Measurements from ENCODE around the gene POLN. TPM values are rescaled to one million over a fixed set of nuclear protein-coding genes. Genes with fewer than 3 reads are reported as not detected.
A peak's percentile ranks its signal among the peaks of the same experiment; 100 is the strongest.

POLN gene
- 1.9 and 2.3 TPM in 2 replicates for total RNA-seq

DNA sequence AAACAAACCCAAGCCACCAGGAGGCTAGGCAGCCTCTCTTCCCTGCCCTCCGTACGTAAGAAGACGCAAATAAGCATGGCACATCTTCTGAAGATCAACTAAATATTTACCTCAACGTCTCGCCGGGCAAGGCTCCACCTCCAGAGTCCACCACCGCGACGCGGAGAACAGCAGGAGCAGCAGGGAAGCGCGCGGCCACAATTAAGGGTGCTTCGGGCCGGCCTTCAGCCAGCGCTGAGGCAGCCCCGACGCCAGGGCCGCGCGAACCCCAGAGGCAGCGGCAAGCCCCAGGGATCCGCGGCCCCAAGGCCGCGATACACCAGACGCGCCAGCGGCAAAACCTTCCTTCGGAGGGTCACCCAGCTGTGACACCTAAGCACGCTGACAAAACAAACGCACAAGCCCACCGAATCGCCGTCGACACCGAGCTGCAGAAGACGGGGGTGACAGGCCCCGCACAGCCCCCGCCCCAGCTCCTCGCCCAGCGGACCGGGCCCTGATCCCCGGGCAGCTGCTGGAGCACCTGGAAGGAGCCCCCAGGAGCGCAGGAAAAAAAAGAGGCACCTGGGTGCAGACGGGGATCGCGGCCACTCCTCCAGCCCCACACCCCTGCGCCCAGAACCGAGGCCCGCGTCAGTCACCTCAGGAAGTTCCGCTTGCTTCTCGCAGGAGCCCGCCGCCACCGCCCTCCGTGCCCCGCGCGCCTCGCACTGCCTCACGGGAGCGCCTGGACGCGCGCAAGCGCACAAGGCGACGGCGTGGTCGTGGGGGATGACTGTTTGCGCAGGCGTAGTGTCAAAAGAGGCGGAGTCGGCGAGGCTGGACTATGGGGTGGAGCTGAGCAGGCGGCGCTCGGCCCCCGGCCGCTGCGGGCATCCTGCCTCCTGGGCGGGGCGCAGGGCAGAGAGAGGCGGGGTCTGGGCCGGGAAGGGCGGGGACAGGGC lies at the start of gene POLN, which contains the start of gene HAUS3:
Gene POLN (minus strand): TSS at position 712 of the 944 bp plus-strand sequence. CDS start 12,890 bp downstream, outside the sequence.
Gene HAUS3 (minus strand): TSS at position 712 of the 944 bp plus-strand sequence. CDS start 1,175 bp downstream, outside the sequence.
- Mint-ChIP-seq H3K4me3 (peak within 1 kb of the TSS; percentile 84), H3K27me3 (peaks cover 2% of the 10 kb centered on the region), H3K4me1 (peaks cover 49% of the 10 kb centered on the region), H3K36me3 (ENCODE audit: low read depth) (peaks cover 26% of the 10 kb centered on the region), H3K27ac (peak within 1 kb of the TSS; percentile 93), H3K9me3 (no peaks in the 10 kb centered on the region)
- intact Hi-C loops (cut with micrococcal nuclease) = loop anchor here (1.0 to 10.0 kb wide), 8 partner anchors 21 to 1291 kb away; partner anchors contain the start of genes CFAP99, FAM193A, LRPAP1 and MXD4
- peak; percentile 100 for DNase-seq

DNA sequence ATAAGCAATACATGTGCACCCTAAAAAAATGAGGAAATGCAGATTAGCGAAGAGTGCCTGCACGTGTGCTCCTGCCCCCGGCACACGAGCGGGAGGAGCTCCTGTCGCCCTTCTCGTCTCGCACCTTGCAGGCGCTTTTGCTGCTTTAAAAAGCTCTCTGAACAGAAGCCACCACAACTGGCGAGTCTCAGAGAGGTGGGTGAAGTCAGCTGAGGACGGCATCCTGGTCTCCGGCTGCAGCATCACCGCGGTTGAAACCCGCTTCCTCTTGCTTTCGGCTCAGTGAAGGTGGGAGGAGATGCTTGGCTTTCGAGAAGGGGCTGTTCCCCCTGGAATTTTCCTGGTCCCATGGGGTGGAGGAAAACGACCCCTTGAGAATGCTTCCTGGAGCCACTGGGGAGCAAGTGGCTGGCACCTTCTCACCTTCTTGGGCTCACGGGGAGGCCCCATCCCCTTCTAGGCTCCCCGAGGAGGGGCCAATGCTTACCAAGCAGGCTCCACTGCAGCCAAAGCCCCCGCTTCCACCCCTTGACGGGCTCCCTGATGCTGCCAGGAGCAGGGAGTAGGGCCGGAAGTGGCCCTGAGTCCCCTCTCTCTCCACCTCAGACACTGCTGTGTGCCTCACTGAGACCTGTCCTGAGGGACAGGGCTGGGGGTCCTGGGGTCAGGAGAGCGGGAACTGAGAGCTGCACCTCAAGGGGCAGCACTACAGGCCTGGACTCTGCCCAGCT lies 49.2 kb upstream of the POLN start:
- intact Hi-C loops (cut with micrococcal nuclease) = no loop called here
- Mint-ChIP-seq H3K9me3 (no peaks in the 10 kb centered on the region), H3K4me3 (peak overlapping the region; percentile 75), H3K27me3 (peaks cover 11% of the 10 kb centered on the region), H3K36me3 (ENCODE audit: low read depth) (no peaks in the 10 kb centered on the region), H3K4me1 (peaks cover 11% of the 10 kb centered on the region), H3K27ac (peak overlapping the region; percentile 67)
- DNase-seq = peak; percentile 88

DNA sequence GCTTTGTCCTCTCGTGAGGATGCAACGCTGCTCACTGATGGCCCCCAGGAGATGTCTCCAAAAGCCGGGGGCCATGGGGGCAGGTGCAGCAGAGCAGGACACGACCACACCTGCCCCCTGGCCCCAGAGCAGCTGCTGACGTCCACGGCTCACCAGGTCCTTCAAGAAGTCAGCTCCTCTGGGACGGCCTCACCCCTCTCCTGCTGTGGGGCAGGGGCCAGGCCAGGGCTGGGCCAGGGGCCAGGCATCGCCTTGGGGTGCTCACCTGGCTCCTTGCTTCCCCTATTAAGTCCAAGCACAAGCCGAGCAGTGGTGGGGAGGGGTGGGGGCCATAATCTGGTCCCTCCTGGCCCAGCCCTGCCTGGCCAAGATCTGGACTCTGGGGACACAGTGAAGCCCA lies 48.6 kb upstream of the POLN start:
- H3K36me3 Mint-ChIP-seq (ENCODE audit: low read depth) = no peaks in the 10 kb centered on the region
- peaks cover 11% of the 10 kb centered on the region for H3K27me3 Mint-ChIP-seq
- intact Hi-C loops (cut with micrococcal nuclease) = no loop called here
- H3K4me3 Mint-ChIP-seq = peak overlapping the region; percentile 75
- H3K9me3 Mint-ChIP-seq = no peaks in the 10 kb centered on the region
- DNase-seq = no peak
- no peak overlapping the region for H3K27ac Mint-ChIP-seq
- H3K4me1 Mint-ChIP-seq = peaks cover 9% of the 10 kb centered on the region

DNA sequence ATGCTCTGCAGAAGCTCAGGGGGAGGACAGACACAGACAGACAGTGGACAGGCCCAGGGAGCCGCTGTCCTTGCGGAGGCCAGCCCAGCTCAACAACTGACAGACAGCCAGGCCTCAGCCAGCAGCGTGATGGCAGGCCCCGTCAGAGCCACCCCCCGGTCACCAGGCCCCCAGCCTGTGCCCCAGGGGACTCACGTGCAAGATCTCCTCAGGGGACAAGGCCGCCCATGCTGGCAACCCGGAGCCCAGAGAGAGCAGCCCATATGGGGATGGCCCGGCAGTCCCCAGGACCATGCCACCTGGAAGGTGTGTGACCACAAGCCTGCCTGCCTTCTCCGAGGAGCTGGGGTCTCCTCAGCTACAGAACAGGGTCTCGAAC lies 48.0 kb upstream of the POLN start:
- Mint-ChIP-seq H3K9me3 (no peaks in the 10 kb centered on the region), H3K27me3 (peaks cover 11% of the 10 kb centered on the region), H3K4me3 (no peak overlapping the region), H3K36me3 (ENCODE audit: low read depth) (no peaks in the 10 kb centered on the region), H3K4me1 (peaks cover 11% of the 10 kb centered on the region), H3K27ac (no peak overlapping the region)
- no peak for DNase-seq
- intact Hi-C loops (cut with micrococcal nuclease) = no loop called here

DNA sequence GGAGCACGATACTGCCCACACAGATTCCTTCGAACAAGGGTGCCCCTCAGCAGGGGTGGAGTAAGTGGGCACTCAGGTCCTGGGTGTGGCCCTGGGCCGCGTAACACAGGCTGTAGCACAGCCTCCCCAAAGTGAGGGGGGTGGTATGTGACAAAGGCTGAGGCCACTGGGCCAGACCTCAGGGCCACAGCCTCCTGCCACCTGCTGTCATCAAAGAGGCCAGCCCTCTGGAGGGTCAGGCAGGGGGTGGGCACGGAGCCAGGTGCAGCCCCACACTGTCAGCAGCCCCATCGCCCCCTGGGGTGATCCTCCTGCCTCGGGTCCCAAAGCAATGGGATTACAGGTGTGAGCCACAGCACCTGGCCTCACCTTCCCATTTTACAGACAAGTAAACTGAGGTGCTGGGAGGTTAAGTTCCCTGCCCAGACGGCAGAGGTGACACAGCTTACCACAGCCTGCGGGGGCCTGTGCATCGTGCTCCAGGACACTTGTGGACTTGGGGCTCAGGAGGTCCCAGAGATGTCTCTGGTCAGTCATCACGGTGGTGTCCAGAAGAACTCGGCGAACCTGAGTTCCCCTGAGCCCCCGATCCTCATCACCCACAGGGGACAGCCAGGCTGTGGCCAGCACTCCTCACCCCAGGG lies 47.5 kb upstream of the POLN start:
- Mint-ChIP-seq H3K27me3 (peaks cover 11% of the 10 kb centered on the region), H3K36me3 (ENCODE audit: low read depth) (no peaks in the 10 kb centered on the region), H3K27ac (no peak overlapping the region), H3K4me3 (no peak overlapping the region), H3K9me3 (no peaks in the 10 kb centered on the region), H3K4me1 (peaks cover 12% of the 10 kb centered on the region)
- intact Hi-C loops (cut with micrococcal nuclease) = no loop called here
- DNase-seq = no peak

DNA sequence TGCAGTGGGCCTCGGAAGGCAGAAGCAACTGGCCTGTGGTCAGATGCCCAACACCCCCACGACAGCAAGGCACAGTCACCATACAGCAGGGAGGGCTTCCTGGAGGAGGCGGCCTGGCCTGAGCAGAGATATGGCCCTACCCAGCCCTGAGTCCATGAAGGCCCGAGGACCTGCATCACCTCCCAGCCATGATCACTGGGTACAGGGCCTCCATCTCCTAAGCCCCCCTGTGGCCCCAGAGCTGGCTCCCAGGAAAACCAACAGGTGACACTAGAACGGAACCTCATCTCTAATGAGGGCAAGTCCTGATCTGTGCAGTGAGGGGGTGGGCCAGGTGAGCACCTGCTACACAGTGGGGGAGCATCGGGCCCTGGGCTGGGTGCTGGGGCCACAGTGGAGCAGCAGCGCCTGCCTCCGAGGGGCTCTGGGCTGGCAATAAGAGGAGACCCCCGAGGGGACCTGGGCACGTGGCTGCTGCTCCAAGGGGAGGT lies 46.2 kb upstream of the POLN start:
- intact Hi-C loops (cut with micrococcal nuclease) = no loop called here
- Mint-ChIP-seq H3K27ac (no peak overlapping the region), H3K36me3 (ENCODE audit: low read depth) (no peaks in the 10 kb centered on the region), H3K4me3 (no peak overlapping the region), H3K4me1 (peaks cover 12% of the 10 kb centered on the region), H3K27me3 (peaks cover 8% of the 10 kb centered on the region), H3K9me3 (no peaks in the 10 kb centered on the region)
- no peak for DNase-seq

DNA sequence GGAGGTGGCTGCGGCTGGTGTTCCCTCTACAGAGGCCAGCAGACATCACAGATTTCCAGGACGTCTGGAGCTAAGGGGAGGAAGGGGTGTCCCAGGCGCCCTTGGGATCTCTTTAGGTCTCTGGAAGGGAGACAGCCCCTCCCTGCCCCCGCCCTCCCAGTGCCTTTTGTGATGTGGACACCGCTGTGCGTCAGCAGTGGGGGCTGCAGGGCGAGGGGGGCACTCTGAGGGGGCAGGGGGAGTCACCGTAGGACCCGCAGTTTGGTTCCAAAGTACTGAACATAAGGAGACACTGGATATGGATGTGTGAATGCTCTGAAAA lies 45.6 kb upstream of the POLN start:
- intact Hi-C loops (cut with micrococcal nuclease) = no loop called here
- Mint-ChIP-seq H3K9me3 (no peaks in the 10 kb centered on the region), H3K4me1 (peaks cover 14% of the 10 kb centered on the region), H3K27ac (no peak overlapping the region), H3K4me3 (no peak overlapping the region), H3K36me3 (ENCODE audit: low read depth) (no peaks in the 10 kb centered on the region), H3K27me3 (peaks cover 6% of the 10 kb centered on the region)
- no peak for DNase-seq

DNA sequence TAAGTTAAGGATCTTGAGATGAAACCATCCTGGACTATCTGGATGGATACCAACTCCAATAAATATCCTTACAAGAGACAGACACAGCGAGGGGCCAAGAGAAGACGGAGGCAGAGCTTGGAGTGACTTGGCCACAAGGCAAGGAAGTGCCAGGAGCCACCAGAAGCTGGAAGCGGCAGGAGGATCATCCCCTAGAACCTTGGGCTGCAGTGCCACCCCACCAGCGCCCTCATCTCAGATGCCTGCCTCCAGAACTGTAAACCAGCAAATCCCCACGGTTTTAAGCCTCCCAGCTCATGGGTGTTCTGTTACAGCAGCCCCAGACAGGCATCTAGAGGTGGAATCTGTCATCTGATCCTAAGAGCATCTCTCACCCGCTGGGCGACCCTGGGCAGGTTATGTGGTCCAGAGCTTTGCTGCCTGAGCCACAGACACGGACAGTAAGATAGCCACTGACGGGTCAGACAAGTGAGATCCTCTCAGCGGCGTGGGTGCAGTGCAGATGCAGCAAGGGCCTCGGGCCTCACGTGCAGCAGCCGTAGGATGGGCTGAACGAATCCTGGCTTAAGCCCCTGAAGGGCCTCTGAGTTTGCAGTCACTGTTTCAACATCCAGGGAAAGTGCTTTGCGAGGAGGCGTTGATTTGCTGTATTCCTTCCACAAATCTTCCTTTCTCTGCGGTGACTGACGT lies 45.1 kb upstream of the POLN start:
- H3K9me3 Mint-ChIP-seq = no peaks in the 10 kb centered on the region
- intact Hi-C loops (cut with micrococcal nuclease) = no loop called here
- H3K27me3 Mint-ChIP-seq = peaks cover under 1% of the 10 kb centered on the region
- no peak overlapping the region for H3K27ac Mint-ChIP-seq
- no peak overlapping the region for H3K4me3 Mint-ChIP-seq
- H3K36me3 Mint-ChIP-seq (ENCODE audit: low read depth) = no peaks in the 10 kb centered on the region
- peaks cover 19% of the 10 kb centered on the region for H3K4me1 Mint-ChIP-seq
- no peak for DNase-seq

DNA sequence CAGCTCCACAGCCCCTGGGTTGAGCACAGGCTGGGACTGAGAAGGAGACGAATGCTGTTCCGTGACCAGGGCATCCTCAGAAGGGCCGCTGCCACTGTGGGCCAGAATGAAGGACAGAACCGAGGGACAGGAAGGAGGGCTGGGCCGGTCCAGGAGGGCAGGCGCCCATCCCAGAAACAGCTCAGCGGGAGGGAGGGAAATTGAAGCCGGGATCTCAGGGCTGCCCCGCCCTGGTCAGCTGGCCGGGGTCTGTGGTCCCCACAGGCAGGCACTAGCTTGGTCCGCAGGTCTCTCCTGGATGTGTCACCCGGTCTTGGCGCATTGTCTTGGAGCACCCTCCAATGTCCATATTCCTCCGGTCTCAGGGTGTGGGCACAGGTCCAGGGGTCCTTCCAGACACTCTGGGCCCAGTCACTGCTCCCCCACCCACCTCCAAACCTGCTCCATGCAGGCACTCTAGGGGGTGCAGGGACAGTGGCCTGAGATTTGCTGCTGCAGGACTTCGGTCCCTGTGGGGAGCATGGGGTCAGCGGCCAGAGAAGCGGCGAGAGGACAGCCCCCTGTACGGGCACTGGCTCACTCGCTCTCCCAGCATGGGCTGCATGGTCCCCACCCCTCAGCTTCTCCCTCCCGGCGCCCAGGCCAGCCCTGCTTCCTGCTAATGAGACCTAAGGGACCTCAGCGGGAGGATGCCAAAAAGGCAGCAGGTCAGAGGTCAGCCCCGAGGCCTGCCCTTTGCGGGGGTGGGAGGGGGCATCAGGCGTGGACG lies 43.9 kb upstream of the POLN start:
- DNase-seq = no peak
- H3K4me1 Mint-ChIP-seq = peaks cover 28% of the 10 kb centered on the region
- H3K27me3 Mint-ChIP-seq = no peaks in the 10 kb centered on the region
- intact Hi-C loops (cut with micrococcal nuclease) = no loop called here
- H3K36me3 Mint-ChIP-seq (ENCODE audit: low read depth) = no peaks in the 10 kb centered on the region
- no peaks in the 10 kb centered on the region for H3K9me3 Mint-ChIP-seq
- no peak overlapping the region for H3K4me3 Mint-ChIP-seq
- no peak overlapping the region for H3K27ac Mint-ChIP-seq

DNA sequence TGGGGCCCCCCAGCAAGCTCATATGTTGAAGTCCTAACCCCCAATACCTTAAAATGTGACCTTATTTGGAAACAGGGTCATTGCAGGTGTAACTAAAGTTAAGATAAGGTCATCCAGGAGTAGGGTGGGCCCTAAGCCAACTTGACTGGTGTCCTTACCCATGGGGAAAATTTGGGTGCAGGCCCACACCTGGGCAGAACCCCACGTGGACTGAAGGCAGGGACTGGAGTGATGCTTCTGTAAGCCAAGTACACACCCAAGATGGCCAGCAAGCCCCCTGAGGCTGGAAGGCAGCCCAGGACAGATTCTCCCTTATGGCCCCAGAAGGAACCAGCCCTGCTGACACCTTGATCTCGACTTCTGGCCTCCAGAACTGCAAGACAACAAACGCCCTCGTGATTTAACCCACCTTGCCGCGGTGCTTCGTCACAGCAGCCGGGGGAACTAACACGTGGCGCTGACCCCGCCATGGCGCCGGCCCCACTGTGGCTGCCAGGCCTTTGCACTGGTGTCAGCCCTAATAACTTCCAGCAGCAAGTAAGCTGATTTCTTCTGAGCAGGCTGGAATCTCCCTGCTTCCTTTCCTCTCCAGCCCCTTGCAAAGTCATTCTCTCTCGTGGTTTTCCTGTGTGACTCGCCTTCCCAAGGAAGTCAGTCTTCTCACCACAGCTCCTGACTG lies 43.2 kb upstream of the POLN start:
- H3K36me3 Mint-ChIP-seq (ENCODE audit: low read depth) = no peaks in the 10 kb centered on the region
- H3K4me1 Mint-ChIP-seq = peaks cover 26% of the 10 kb centered on the region
- H3K9me3 Mint-ChIP-seq = no peaks in the 10 kb centered on the region
- intact Hi-C loops (cut with micrococcal nuclease) = loop anchor here (5.0 kb wide), 1 partner anchor 182 kb away; the partner anchor contains the start of gene RNF4
- no peak overlapping the region for H3K4me3 Mint-ChIP-seq
- no peak overlapping the region for H3K27ac Mint-ChIP-seq
- no peaks in the 10 kb centered on the region for H3K27me3 Mint-ChIP-seq
- no peak for DNase-seq

DNA sequence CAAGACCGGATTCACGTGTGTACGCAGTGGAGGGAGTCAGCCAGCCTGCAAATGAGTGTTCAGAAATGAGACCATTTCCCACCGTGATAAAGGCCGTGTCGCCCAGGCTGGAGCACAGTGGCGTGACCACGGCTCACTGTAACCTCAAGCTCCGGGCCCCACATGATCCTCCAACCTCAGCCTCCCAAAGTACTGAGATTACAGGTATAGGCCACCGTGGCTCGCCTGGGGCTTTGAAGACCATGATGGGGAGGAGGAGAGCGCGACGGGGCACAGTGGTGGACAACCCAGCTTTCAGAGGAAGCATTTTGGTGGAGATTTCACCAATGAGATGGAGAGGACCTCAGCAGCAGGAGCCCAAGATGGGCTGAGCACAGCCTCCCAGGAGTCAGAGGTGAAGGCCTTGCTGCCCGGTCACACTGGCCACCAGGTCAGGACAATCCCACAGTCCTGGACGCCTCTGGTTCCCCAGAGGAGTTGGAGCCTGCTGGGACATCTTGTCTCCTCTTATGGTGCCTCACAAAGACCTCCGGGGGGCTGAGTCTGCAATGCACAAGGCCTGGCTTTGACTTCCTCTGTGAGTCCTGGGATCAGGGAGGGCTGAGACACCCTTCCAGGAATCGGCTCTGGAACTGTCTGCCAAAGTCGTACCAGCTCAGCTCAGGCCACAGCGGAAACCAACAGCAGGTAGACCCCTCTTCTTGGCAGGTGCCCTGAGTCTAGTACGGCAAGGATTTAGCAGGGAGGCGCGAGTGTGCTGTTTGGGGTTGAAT lies 42.4 kb upstream of the POLN start:
- no peaks in the 10 kb centered on the region for H3K27me3 Mint-ChIP-seq
- intact Hi-C loops (cut with micrococcal nuclease) = loop anchor here (5.0 kb wide), 1 partner anchor 183 kb away; the partner anchor contains the start of gene RNF4
- H3K4me3 Mint-ChIP-seq = no peak overlapping the region
- no peaks in the 10 kb centered on the region for H3K36me3 Mint-ChIP-seq (ENCODE audit: low read depth)
- H3K27ac Mint-ChIP-seq = no peak overlapping the region
- peaks cover 26% of the 10 kb centered on the region for H3K4me1 Mint-ChIP-seq
- no peaks in the 10 kb centered on the region for H3K9me3 Mint-ChIP-seq
- DNase-seq = no peak

All from activated CD4-positive, alpha-beta T cell treated with anti-CD3 and anti-CD28 coated beads, Interleukin-2, amount 10 ng/mL, durations not matched to agents 24 days and 14 days (primary cell).